T-cell (primary cell): Measurements from ENCODE around the gene RPS6KA2. TPM values are rescaled to one million over a fixed set of nuclear protein-coding genes. Genes with fewer than 3 reads are reported as not detected.

ENCODE experiments used
- ATAC-seq, 4 experiments: fragments of 200-7000 bp in 3 of 4; fragments of 150-1000 bp in 1 of 4; cut with Tn5 transposase; replicated peaks in 1 of 4; 1 replicate in 3 of 4; 2 replicates in 1 of 4; pipeline ENCODE4 v1.10.0; 2021; ENCODE audit warnings: moderate library complexity in 3 of 4, mild to moderate bottlenecking in 2 of 4, moderate number of reproducible peaks in 1 of 4
- CTCF ChIA-PET, 2 donors: fragments of 300-600 bp; sonication (Branson Sonifier 250); formaldehyde crosslinking; loops; one replicate each; lab custom pipeline; 2022; ENCODE audit warnings: antibody characterized with exemption in 2 of 2; lab: Charles Lee
- POLR2A ChIA-PET, 2 donors: fragments of 300-600 bp; sonication (Branson Sonifier 250); formaldehyde crosslinking; loops; one replicate each; lab custom pipeline; 2022; ENCODE audit warnings: antibody characterized with exemption in 2 of 2; lab: Charles Lee
- DNase-seq, 35 experiments: peaks; one replicate each; pipeline versions ENCODE4 v3.0.0 to v3.0.0-alpha.2; 2013 to 2023
- H3K27ac ChIP-seq: one replicate; pipeline ENCODE4 v1.5.1; 2013; ENCODE audit warnings: low read length
- H3K27me3 ChIP-seq, 2 experiments: replicated peaks in 1 of 2; 1 replicate in 1 of 2; 2 replicates in 1 of 2; pipeline versions ENCODE4 v1.6.1 to v1.7.0; 2013; ENCODE audit warnings: low read length in 1 of 2, mixed read lengths in 1 of 2; ENCODE audit not compliant: control insufficient read depth in 2 of 2, insufficient read depth in 2 of 2; ENCODE audit errors: extremely low read depth in 1 of 2
- H3K36me3 ChIP-seq, 2 donors: 1 replicate in 1 of 2; 2 replicates in 1 of 2; pipeline versions ENCODE4 v1.6.1 to v1.7.0; 2013; ENCODE audit warnings: low read length in 1 of 2; ENCODE audit not compliant: control insufficient read depth in 2 of 2, insufficient read depth in 1 of 2; ENCODE audit errors: extremely low read depth in 1 of 2
- H3K4me1 ChIP-seq, 2 experiments: 1 replicate in 1 of 2; 2 replicates in 1 of 2; pipeline versions ENCODE4 v1.6.1 to v1.7.0; 2013; ENCODE audit warnings: low read length in 2 of 2, mixed read lengths in 1 of 2; ENCODE audit not compliant: insufficient read depth in 2 of 2, control insufficient read depth in 1 of 2; ENCODE audit errors: extremely low read depth in 1 of 2
- H3K4me3 ChIP-seq, 2 donors: 1 replicate in 1 of 2; 2 replicates in 1 of 2; pipeline versions ENCODE4 v1.5.1 to v1.7.0; 2013; ENCODE audit warnings: mild to moderate bottlenecking in 2 of 2, low read length in 1 of 2, moderate library complexity in 1 of 2; ENCODE audit not compliant: control insufficient read depth in 1 of 2; ENCODE audit errors: extremely low read depth in 1 of 2
- H3K9me3 ChIP-seq: 2 replicates; pipeline ENCODE4 v1.7.0; 2013
- H3K27ac Mint-ChIP-seq, 2 donors: one replicate each; pipeline ENCODE4 v1.8.0; 2020 to 2021; ENCODE audit warnings: mild to moderate bottlenecking in 2 of 2, mixed read lengths in 2 of 2
- H3K27me3 Mint-ChIP-seq, 2 donors: one replicate each; pipeline ENCODE4 v1.8.0; 2021 to 2022; ENCODE audit warnings: mixed read lengths in 2 of 2
- H3K36me3 Mint-ChIP-seq: one replicate; pipeline ENCODE4 v1.8.0; 2021; ENCODE audit warnings: mixed read lengths
- H3K4me1 Mint-ChIP-seq, 3 donors: one replicate each; pipeline ENCODE4 v1.8.0; 2020 to 2022; ENCODE audit warnings: mixed read lengths in 3 of 3, mild to moderate bottlenecking in 1 of 3
- H3K4me3 Mint-ChIP-seq, 3 donors: one replicate each; pipeline ENCODE4 v1.8.0; 2020 to 2022; ENCODE audit warnings: mild to moderate bottlenecking in 3 of 3, mixed read lengths in 3 of 3, moderate library complexity in 3 of 3
- H3K9me3 Mint-ChIP-seq, 3 donors: one replicate each; pipeline ENCODE4 v1.8.0; 2020 to 2022; ENCODE audit warnings: mixed read lengths in 3 of 3
- WGBS: methylation state at CpG from one replicate; pipeline ENCODE4 v1.1.5; 2013; ENCODE audit warnings: missing lambda C conversion rate; ENCODE audit not compliant: insufficient coverage; 5-methylcytosine and 5-hydroxymethylcytosine counted together
- total RNA-seq, 35 experiments: library from RNA in 6 of 35; stranded (reverse) in 6 of 35; fragments of 120-200 nt in 1 of 35; gene quantifications; one replicate each; pipeline versions ENCODE4 v1.2.1 to v1.2.4 and lab custom pipeline; 2013 to 2026

RPS6KA2 gene
- total RNA-seq, 5 donors from 2014 or later (not counting 1 experiment from before 2014, with no cell fraction given): 4.1 to 21.5 (median 12.4) TPM

DNA sequence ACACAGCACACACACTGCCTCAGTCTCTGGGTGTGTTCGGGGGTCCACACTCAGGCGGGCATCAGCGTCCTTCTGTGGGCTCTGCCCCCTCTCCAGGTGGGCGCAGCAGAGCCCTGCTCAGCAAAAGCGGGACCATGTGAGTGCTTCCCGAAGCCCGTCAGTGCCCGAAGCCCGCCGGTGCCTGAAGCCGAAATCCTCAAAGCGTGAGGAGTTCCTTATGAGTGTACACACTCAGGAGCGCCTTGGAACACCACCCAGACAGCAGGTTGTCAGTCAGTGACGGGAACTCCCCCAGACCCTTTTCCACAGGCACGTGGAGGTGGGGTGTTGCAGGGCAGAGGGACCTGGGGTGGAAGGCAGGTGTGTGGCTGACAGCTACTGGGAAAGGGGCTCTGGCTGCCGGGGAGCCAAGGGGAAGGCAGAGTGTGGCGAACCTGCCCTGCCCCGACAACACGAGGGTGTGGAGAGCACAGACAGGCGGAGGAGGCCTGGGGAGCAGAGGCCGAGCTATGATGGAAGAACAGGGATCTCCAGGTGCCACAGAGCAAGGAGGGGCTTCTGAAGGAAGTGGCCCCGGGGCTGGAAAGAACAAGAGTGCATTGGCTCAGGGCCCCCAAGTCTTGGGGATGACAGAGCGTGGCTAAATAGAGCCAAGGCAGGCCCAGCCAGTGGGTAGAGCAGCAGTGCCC is 128.2 kb downstream of the RPS6KA2 start:
- no peak overlapping the region for H3K4me3 ChIP-seq
- peaks cover 16% of the 10 kb centered on the region for H3K36me3 Mint-ChIP-seq
- peaks cover 0 to 8% (median 5%) of the 10 kb centered on the region in 3 donors for H3K4me1 Mint-ChIP-seq
- CTCF ChIA-PET: no interaction called here
- H3K27me3 Mint-ChIP-seq: no peaks in the 10 kb centered on the region
- H3K9me3 Mint-ChIP-seq: no peaks in the 10 kb centered on the region
- DNase-seq: no peak
- H3K27me3 ChIP-seq: peaks cover 0 to 10% of the 10 kb centered on the region in 2 experiments
- H3K27ac ChIP-seq: no peak overlapping the region
- H3K9me3 ChIP-seq: no peaks in the 10 kb centered on the region
- H3K4me3 Mint-ChIP-seq: no peak overlapping the region
- ATAC-seq: no peak
- no peak overlapping the region for H3K27ac Mint-ChIP-seq
- peaks cover 0 to 11% of the 10 kb centered on the region in 2 donors for H3K36me3 ChIP-seq
- 92% methylated on average over 20 of the region's 23 CpGs for WGBS
- H3K4me1 ChIP-seq: peaks cover 0 to 8% of the 10 kb centered on the region in 2 experiments
- POLR2A ChIA-PET: no interaction called here

DNA sequence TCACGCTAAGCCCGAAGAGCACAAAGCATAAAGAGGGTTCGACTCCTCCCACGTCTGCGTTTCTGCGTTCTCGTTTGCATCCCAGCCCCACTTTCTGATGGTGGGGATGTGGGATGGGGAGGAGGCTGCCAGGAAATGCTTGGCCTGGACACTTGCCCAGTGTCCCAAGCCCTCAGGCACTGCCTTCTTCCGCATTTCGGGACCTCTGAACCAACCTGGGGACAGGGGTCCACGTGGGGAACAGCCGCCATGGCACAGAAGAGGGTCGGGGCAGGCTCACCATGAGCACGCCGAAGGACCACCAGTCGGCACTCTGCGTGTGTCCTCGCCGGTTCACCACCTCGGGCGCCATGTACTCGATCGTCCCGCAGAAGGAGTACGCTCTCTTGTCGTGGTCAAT is 128.8 kb downstream of the RPS6KA2 start:
- H3K4me1 ChIP-seq: peaks cover 0 to 8% of the 10 kb centered on the region in 2 experiments
- no peak overlapping the region for H3K27ac ChIP-seq
- peaks cover 0 to 8% (median 5%) of the 10 kb centered on the region in 3 donors for H3K4me1 Mint-ChIP-seq
- 95% methylated on average over 25 of the region's 25 CpGs for WGBS
- H3K4me3 Mint-ChIP-seq: no peak overlapping the region
- CTCF ChIA-PET: no interaction called here
- H3K9me3 ChIP-seq: no peaks in the 10 kb centered on the region
- DNase-seq: no peak
- no peak overlapping the region for H3K4me3 ChIP-seq
- peaks cover 13% of the 10 kb centered on the region for H3K36me3 Mint-ChIP-seq
- no peaks in the 10 kb centered on the region for H3K9me3 Mint-ChIP-seq
- H3K27ac Mint-ChIP-seq: no peak overlapping the region
- H3K27me3 ChIP-seq: peaks cover 0 to 10% of the 10 kb centered on the region in 2 experiments
- peaks cover 0 to 6% of the 10 kb centered on the region in 2 donors for H3K36me3 ChIP-seq
- no peak for ATAC-seq
- H3K27me3 Mint-ChIP-seq: no peaks in the 10 kb centered on the region
- POLR2A ChIA-PET: no interaction called here

DNA sequence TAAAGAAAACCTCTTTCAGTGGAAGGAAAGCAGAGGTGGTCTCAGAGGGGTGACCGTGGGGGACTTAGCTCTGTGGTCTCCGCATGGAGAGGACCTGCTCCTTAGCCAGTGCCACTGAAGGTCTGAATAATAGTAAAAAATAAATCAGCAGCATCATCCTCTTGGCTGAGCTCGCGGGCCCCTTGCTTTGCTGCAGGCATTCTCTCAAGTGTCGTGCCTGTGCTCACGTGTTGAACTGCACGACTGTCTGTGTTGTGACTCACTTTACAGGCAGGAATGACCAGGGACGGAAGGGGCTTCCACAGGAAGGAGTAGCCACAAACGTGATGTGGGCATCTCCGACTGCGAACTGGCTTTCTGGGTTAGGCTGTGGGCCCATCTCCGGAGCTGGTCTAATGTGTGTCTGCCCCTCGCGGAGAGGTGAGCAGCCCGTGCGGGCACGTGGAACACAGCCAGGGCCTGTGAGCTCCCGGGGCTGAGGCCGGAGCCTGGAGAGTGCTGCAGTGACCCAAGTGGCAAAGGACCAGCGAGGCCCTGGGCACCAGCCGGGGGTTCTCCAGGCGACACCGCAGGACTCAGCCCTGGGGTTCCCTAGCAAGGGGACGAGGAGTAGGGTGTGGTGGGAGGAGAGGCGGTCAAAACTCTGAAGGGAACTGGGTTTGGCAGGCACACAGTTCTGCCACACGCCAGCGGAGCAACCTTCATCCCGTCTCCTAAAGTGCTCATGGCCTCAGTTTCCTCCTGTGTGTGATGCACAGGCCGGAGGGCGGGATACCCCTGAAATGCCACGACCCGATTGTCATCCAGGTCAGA is 129.8 kb downstream of the RPS6KA2 start:
- Mint-ChIP-seq H3K27ac (no peak overlapping the region), H3K27me3 (no peaks in the 10 kb centered on the region), H3K9me3 (no peaks in the 10 kb centered on the region), H3K4me3 (no peak overlapping the region), H3K4me1 (peaks cover 0 to 8% (median 5%) of the 10 kb centered on the region in 3 donors), H3K36me3 (peaks cover 13% of the 10 kb centered on the region)
- no peak overlapping the region for H3K27ac ChIP-seq
- ATAC-seq: no peak
- H3K36me3 ChIP-seq: peaks cover 0 to 5% of the 10 kb centered on the region in 2 donors
- CTCF ChIA-PET: no interaction called here
- POLR2A ChIA-PET: interaction anchor here in 1 of 2 donors (0.5 kb wide), 1 partner anchor 129 kb away, joined by 3 read pairs; no protein-coding TSS in a partner anchor
- 95% methylated on average over 28 of the region's 32 CpGs for WGBS
- peaks cover 0 to 10% of the 10 kb centered on the region in 2 experiments for H3K27me3 ChIP-seq
- H3K4me3 ChIP-seq: no peak overlapping the region
- H3K4me1 ChIP-seq: peaks cover 0 to 8% of the 10 kb centered on the region in 2 experiments
- no peaks in the 10 kb centered on the region for H3K9me3 ChIP-seq
- no peak for DNase-seq

DNA sequence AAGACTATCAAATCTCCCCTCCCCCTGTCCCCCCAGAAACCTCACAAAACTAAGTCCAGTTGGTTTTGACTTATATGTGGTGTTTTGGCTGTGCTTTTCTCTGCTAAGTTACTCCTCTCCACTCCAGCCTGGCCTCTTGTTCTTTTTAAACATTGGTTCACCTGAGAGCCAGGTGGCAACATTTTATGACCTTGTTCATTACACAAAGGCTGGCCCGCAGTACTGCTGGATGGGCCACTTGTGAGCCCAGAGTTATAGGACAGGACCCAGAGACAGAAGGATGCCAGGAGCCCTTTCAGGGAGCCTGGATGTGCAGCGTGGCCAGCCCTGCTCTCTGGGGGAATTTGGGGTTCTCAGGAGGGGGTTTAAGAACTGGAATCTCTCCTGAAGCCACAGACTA is 130.6 kb downstream of the RPS6KA2 start:
- ATAC-seq (no peak), DNase-seq (no peak)
- H3K27ac Mint-ChIP-seq: no peak overlapping the region
- Histone ChIP-seq H3K4me1 (peaks cover 0 to 8% of the 10 kb centered on the region in 2 experiments), H3K4me3 (no peak overlapping the region), H3K27me3 (peaks cover 0 to 10% of the 10 kb centered on the region in 2 experiments), H3K36me3 (peaks cover 0 to 5% of the 10 kb centered on the region in 2 donors), H3K27ac (no peak overlapping the region), H3K9me3 (no peaks in the 10 kb centered on the region)
- CTCF ChIA-PET: no interaction called here
- no peak overlapping the region for H3K4me3 Mint-ChIP-seq
- peaks cover 0 to 8% (median 5%) of the 10 kb centered on the region in 3 donors for H3K4me1 Mint-ChIP-seq
- H3K27me3 Mint-ChIP-seq: no peaks in the 10 kb centered on the region
- H3K9me3 Mint-ChIP-seq: no peaks in the 10 kb centered on the region
- POLR2A ChIA-PET: interaction anchor here in 1 of 2 donors (0.5 kb wide), 1 partner anchor 130 kb away, joined by 3 read pairs; no protein-coding TSS in a partner anchor
- 79% methylated on average over 2 of the region's 2 CpGs for WGBS
- H3K36me3 Mint-ChIP-seq: peaks cover 13% of the 10 kb centered on the region

DNA sequence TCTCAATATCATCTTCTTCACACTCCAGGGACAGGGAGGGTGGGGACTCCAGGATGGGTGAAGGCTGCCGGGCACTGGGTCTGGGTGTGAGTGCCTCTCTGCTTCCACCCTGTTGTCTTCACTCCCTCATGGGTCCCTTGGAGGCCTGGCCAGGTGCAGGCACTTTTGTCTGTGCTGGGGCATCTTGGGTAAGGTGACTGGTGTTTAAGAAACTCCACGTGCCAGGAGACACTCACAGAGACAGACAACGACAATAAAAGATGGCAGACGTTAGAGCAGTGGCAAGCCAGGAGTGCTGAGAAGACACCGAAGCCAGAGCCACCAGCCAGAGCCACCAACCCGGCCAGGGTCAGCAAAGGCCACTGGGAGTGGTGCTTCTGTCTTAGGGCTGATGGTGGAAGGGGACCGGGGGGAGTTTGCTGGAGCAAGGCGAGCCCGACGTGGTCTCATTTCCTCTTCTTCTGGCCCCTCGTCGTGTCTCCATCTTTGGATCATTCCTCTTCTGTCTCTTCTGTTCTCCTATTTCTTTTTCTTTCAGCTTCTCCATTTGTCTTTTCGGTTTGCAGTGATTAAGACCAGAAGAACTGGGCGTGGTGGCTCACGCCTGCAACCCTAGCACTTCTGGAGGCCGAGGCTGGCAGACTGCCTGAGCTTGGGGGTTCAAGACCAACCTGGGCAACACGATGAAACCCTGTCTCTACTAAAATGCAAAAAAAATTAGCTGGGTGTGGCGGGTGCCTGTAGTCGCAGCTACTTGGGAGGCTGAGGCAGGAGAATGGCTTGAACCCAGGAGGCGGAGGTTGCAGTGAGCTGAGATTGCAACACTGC is 131.3 kb downstream of the RPS6KA2 start:
- H3K4me3 Mint-ChIP-seq: no peak overlapping the region
- ChIA-PET POLR2A (no interaction called here), CTCF (interaction anchor here in 1 of 2 donors (0.7 kb wide), 1 partner anchor 71 kb away, joined by 3 read pairs; no protein-coding TSS in a partner anchor)
- ATAC-seq (no peak), DNase-seq (no peak)
- H3K27me3 ChIP-seq: peaks cover 0 to 10% of the 10 kb centered on the region in 2 experiments
- H3K27ac Mint-ChIP-seq: peak overlapping the region in 1 of 2 donors; percentile 73
- H3K27ac ChIP-seq: no peak overlapping the region
- H3K9me3 Mint-ChIP-seq: no peaks in the 10 kb centered on the region
- peaks cover 0 to 8% of the 10 kb centered on the region in 2 experiments for H3K4me1 ChIP-seq
- H3K27me3 Mint-ChIP-seq: no peaks in the 10 kb centered on the region
- H3K4me1 Mint-ChIP-seq: peaks cover 0 to 8% (median 5%) of the 10 kb centered on the region in 3 donors
- H3K9me3 ChIP-seq: no peaks in the 10 kb centered on the region
- no peak overlapping the region for H3K4me3 ChIP-seq
- WGBS: 93% methylated on average over 12 of the region's 20 CpGs
- H3K36me3 ChIP-seq: peaks cover 0 to 5% of the 10 kb centered on the region in 2 donors
- H3K36me3 Mint-ChIP-seq: peaks cover 13% of the 10 kb centered on the region
